ENCODE data around the gene CD58. TPM values are rescaled to one million over a fixed set of nuclear protein-coding genes. Genes with fewer than 3 reads are reported as not detected.
A peak's percentile ranks its signal among the peaks of the same experiment; 100 is the strongest.

Gene CD58
- total RNA-seq, 1 donor: 23.5 TPM

DNA sequence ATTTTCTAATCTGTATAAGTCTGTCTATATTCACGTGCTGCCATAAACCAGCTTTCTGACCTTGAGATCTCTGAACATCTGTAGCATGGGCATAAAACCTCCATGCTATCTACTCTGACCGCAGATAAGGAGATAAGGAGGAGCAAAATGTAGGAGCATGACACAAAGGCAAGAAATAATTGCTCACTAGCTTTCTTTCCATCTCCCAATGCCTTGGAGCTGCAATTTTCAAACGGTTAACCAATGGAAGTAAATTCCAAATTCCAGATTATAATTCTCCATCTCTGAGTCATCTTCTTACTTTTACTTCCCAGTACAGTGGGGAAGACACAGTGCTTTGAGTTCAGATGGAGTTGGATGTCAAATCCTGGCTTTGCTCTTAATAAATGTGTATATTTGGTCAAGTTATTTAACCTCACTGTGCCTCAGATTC lies 41.6 kb downstream of the CD58 start:
- no peaks in the 10 kb centered on the region for H3K9me3 ChIP-seq (ENCODE audit: low read depth, low read length)
- no peaks in the 10 kb centered on the region for H4K20me1 ChIP-seq (ENCODE audit: insufficient read depth, low read length)
- H3K27me3 ChIP-seq (ENCODE audit: insufficient read depth, low read length): no peaks in the 10 kb centered on the region
- H3K4me1 ChIP-seq (ENCODE audit: insufficient read depth, low read length): no peaks in the 10 kb centered on the region
- H3K4me3 ChIP-seq (ENCODE audit: insufficient read depth, low read length): no peak overlapping the region
- no peak overlapping the region for H3K27ac ChIP-seq (ENCODE audit: low read depth, low read length)
- TF ChIP-seq, protein P1, sequence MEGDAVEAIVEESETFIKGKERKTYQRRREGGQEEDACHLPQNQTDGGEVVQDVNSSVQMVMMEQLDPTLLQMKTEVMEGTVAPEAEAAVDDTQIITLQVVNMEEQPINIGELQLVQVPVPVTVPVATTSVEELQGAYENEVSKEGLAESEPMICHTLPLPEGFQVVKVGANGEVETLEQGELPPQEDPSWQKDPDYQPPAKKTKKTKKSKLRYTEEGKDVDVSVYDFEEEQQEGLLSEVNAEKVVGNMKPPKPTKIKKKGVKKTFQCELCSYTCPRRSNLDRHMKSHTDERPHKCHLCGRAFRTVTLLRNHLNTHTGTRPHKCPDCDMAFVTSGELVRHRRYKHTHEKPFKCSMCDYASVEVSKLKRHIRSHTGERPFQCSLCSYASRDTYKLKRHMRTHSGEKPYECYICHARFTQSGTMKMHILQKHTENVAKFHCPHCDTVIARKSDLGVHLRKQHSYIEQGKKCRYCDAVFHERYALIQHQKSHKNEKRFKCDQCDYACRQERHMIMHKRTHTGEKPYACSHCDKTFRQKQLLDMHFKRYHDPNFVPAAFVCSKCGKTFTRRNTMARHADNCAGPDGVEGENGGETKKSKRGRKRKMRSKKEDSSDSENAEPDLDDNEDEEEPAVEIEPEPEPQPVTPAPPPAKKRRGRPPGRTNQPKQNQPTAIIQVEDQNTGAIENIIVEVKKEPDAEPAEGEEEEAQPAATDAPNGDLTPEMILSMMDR (IDR thresholded peaks at IDR 0.05; ENCODE audit: extremely low read depth, low read depth, low read length): no peak
- no peak overlapping the region for H3K4me2 ChIP-seq (ENCODE audit: insufficient read depth, low read length)
- H2AFZ ChIP-seq (ENCODE audit: low read length): no peak overlapping the region
- DNase-seq (ENCODE audit: insufficient read length, low spot score, missing footprints): peak; percentile 86
- no peaks in the 10 kb centered on the region for H3K36me3 ChIP-seq (ENCODE audit: insufficient read depth, low read length)
- H3K79me2 ChIP-seq (ENCODE audit: insufficient read depth, low read length): no peaks in the 10 kb centered on the region

DNA sequence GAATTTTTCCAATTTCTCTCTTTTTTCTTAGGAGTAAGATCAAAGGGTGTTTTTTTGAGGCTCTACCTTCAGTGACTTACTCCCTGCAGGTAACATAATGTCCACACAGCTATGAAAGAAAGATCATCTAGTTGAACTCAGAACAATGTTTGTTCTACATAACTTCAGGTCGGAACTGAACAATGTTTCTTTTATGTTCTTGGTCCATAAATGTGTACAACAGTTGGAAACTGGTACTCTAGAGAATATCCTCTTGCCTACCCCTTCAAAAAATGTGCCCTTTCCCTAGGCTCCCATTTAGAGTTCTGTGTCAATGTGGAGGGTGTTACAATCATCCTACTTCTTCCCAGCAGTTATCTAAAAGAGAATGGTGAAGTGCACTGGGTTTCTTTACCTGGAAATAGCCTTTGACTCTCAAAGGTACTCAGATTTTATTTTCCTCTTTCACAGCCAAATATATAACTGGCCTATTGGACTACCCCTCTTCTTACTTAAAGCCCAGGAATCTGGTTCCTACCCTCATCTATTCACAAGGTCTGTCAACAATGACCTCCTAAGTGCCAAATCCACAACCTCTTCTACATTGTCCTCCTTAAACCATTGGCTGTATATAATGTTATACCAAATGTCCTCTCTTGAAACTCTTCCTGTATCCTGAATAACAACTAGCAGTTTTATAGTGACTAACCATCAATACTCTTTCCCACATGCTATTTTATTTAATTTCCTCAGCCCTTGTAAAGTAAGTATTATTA lies 42.3 kb downstream of the CD58 start:
- Histone ChIP-seq H4K20me1 (ENCODE audit: insufficient read depth, low read length) (no peaks in the 10 kb centered on the region), H3K36me3 (ENCODE audit: insufficient read depth, low read length) (no peaks in the 10 kb centered on the region), H3K27me3 (ENCODE audit: insufficient read depth, low read length) (no peaks in the 10 kb centered on the region), H3K9me3 (ENCODE audit: low read depth, low read length) (no peaks in the 10 kb centered on the region), H3K79me2 (ENCODE audit: insufficient read depth, low read length) (no peaks in the 10 kb centered on the region), H3K4me1 (ENCODE audit: insufficient read depth, low read length) (no peaks in the 10 kb centered on the region), H2AFZ (ENCODE audit: low read length) (no peak overlapping the region), H3K4me3 (ENCODE audit: insufficient read depth, low read length) (no peak overlapping the region), H3K27ac (ENCODE audit: low read depth, low read length) (no peak overlapping the region), H3K4me2 (ENCODE audit: insufficient read depth, low read length) (no peak overlapping the region)
- no peak for DNase-seq (ENCODE audit: insufficient read length, low spot score, missing footprints)
- TF ChIP-seq, protein P1 (IDR thresholded peaks at IDR 0.05; ENCODE audit: extremely low read depth, low read depth, low read length): no peak

DNA sequence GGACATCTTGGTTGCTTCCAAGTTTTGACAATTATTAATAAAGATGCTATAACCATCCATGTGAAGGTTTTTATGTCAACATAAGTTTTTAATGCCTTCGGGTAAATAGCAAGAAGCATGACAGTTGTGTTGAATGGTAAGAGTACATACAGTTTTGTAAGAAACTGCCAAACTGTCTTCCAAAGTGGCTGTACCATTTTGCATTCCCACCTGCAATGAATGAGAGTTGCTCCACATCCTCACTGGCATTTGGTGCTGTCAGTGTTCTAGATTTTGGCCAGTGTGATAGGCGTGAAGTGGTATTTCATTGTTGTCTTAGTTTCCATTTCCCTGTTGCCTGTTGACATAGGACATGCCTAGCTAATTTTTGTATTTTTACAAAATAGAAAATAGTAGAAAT lies 45.4 kb downstream of the CD58 start:
- Histone ChIP-seq H3K27ac (ENCODE audit: low read depth, low read length) (no peak overlapping the region), H3K27me3 (ENCODE audit: insufficient read depth, low read length) (no peaks in the 10 kb centered on the region), H2AFZ (ENCODE audit: low read length) (no peak overlapping the region), H3K36me3 (ENCODE audit: insufficient read depth, low read length) (no peaks in the 10 kb centered on the region), H3K9me3 (ENCODE audit: low read depth, low read length) (no peaks in the 10 kb centered on the region), H3K79me2 (ENCODE audit: insufficient read depth, low read length) (no peaks in the 10 kb centered on the region), H4K20me1 (ENCODE audit: insufficient read depth, low read length) (no peaks in the 10 kb centered on the region), H3K4me1 (ENCODE audit: insufficient read depth, low read length) (peaks cover 8% of the 10 kb centered on the region), H3K4me3 (ENCODE audit: insufficient read depth, low read length) (no peak overlapping the region), H3K4me2 (ENCODE audit: insufficient read depth, low read length) (no peak overlapping the region)
- TF ChIP-seq, protein P1 (IDR thresholded peaks at IDR 0.05; ENCODE audit: extremely low read depth, low read depth, low read length): no peak
- no peak for DNase-seq (ENCODE audit: insufficient read length, low spot score, missing footprints)

DNA sequence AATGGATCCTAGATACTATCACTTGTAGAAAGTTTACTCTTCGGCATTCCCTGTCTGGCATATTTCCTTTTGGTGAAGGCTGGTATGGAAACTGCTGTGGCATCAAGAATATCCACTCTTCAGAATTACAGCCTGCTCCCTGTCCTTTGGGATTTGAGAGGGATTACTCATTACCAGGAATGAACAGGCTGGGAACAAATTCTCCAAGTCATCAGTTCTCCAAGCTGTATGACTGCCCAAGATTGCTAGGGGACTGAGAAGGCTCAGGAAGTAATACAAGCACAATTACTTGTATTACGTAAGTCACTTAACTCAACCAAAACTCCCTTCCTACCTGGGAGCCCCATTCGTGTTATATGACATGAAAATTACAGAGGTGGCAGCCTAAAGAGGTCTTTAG lies 49.6 kb downstream of the CD58 start:
- peak overlapping the region; percentile 22 for H3K4me2 ChIP-seq (ENCODE audit: insufficient read depth, low read length)
- H4K20me1 ChIP-seq (ENCODE audit: insufficient read depth, low read length): no peaks in the 10 kb centered on the region
- H3K9me3 ChIP-seq (ENCODE audit: low read depth, low read length): no peaks in the 10 kb centered on the region
- H2AFZ ChIP-seq (ENCODE audit: low read length): no peak overlapping the region
- H3K4me1 ChIP-seq (ENCODE audit: insufficient read depth, low read length): peaks cover 8% of the 10 kb centered on the region
- H3K27ac ChIP-seq (ENCODE audit: low read depth, low read length): peak overlapping the region; percentile 66
- no peak overlapping the region for H3K4me3 ChIP-seq (ENCODE audit: insufficient read depth, low read length)
- peak; percentile 93 for DNase-seq (ENCODE audit: insufficient read length, low spot score, missing footprints)
- H3K36me3 ChIP-seq (ENCODE audit: insufficient read depth, low read length): no peaks in the 10 kb centered on the region
- TF ChIP-seq, protein P1 (IDR thresholded peaks at IDR 0.05; ENCODE audit: extremely low read depth, low read depth, low read length): no peak
- H3K27me3 ChIP-seq (ENCODE audit: insufficient read depth, low read length): no peaks in the 10 kb centered on the region
- no peaks in the 10 kb centered on the region for H3K79me2 ChIP-seq (ENCODE audit: insufficient read depth, low read length)

Data from osteoblast (primary cell).